ENCODE measurements around the gene PNPLA2.

- TF ChIP-seq POLR2AphosphoS5 (IDR thresholded peaks at IDR 0.05; ENCODE audit: borderline replicate concordance, low read depth, low read length), result no peak
- no peak for TF ChIP-seq EZH2 (IDR thresholded peaks at IDR 0.05)
Observed at GRCh38 chr11:844693-845644, 26.3 kb downstream of the PNPLA2 start.
